Erythroblast (primary cell): Measurements from ENCODE around the gene ALDOA.
"Not testable (repeated sequence)": the region's sequence is repeated elsewhere in the genome, so short reads cannot be mapped to it uniquely, and the experiment has no call there.

ENCODE experiments used
- DNase-seq, 2 experiments: peaks; one replicate each; lab custom pipeline; 2025; lab: John Stamatoyannopoulos, UW
- GATA1 ChIP-seq: IDR thresholded peaks from 2 replicates; pipeline ENCODE4 v1.6.1; 2011; ENCODE audit warnings: low read depth, mild to moderate bottlenecking, control low read depth, low read length, moderate library complexity
- POLR2A ChIP-seq: IDR thresholded peaks from 2 replicates; pipeline ENCODE4 v1.6.1; 2011; ENCODE audit warnings: mild to moderate bottlenecking, low read length

Gene ALDOA

GRCh38 chr16:30030011-30030685, 35.4 kb upstream of the ALDOA start:
- no peak for DNase-seq
- TF ChIP-seq GATA1 (no peak), POLR2A (no peak)

- no peak for DNase-seq
- TF ChIP-seq GATA1 (no peak), POLR2A (no peak)
Observed at GRCh38 chr16:30030841-30031413, 34.6 kb upstream of the ALDOA start, which contains the start of gene TLCD3B. TSS of gene TLCD3B (minus strand) at chr16:30031271. CDS start at chr16:30030527, 744 bp downstream.

- DNase-seq: no peak
- no peak for TF ChIP-seq POLR2A
- TF ChIP-seq GATA1: no peak
Observed at GRCh38 chr16:30031477-30031918, 34.1 kb upstream of the ALDOA start.

GRCh38 chr16:30032083-30032819, 33.3 kb upstream of the ALDOA start:
- TF ChIP-seq POLR2A (no peak), GATA1 (no peak)
- DNase-seq: peak; percentile 69 to 85

- TF ChIP-seq POLR2A: no peak
- no peak for TF ChIP-seq GATA1
- DNase-seq: no peak
Observed at GRCh38 chr16:30033270-30033669, 32.3 kb upstream of the ALDOA start.

GRCh38 chr16:30040221-30040620, 25.3 kb upstream of the ALDOA start:
- no peak for DNase-seq
- TF ChIP-seq GATA1 (no peak), POLR2A (no peak)

- DNase-seq: not testable (repeated sequence)
Observed at GRCh38 chr16:30040690-30041089, 24.9 kb upstream of the ALDOA start.

- DNase-seq: peak in 1 of 2 experiments; percentile 46
- TF ChIP-seq POLR2A: no peak
- TF ChIP-seq GATA1: no peak
Observed at GRCh38 chr16:30041841-30042240, 23.7 kb upstream of the ALDOA start.

- TF ChIP-seq GATA1 (no peak), POLR2A (no peak)
Observed at GRCh38 chr16:30046178-30046577, 19.4 kb upstream of the ALDOA start.

GRCh38 chr16:30046588-30046987, 19.0 kb upstream of the ALDOA start:
- TF ChIP-seq POLR2A (no peak), GATA1 (no peak)
- no peak for DNase-seq

More at GRCh38 chr16:30046178-30046577, 19.4 kb upstream of the ALDOA start:
- no peak for DNase-seq

GRCh38 chr16:30049871-30050270, 15.7 kb upstream of the ALDOA start:
- no peak for DNase-seq
- TF ChIP-seq GATA1 (no peak), POLR2A (no peak)

- no peak for DNase-seq
- TF ChIP-seq POLR2A: no peak
- TF ChIP-seq GATA1: no peak
Observed at GRCh38 chr16:30051518-30051917, 14.0 kb upstream of the ALDOA start.

- peak; percentile 95 to 96 for DNase-seq
Observed at GRCh38 chr16:30052671-30053372, 12.7 kb upstream of the ALDOA start.

GRCh38 chr16:30053376-30054015, 12.1 kb upstream of the ALDOA start:
- no peak for TF ChIP-seq GATA1
- TF ChIP-seq POLR2A: no peak
- DNase-seq: no peak

More at GRCh38 chr16:30052671-30053372, 12.7 kb upstream of the ALDOA start:
- TF ChIP-seq GATA1 (no peak), POLR2A (peak; percentile 63)
